H9 (cell line): Measurements from ENCODE around the gene FSTL4. TPM values are rescaled to one million over a fixed set of nuclear protein-coding genes. Genes with fewer than 3 reads are reported as not detected.
A peak's percentile ranks its signal among the peaks of the same experiment; 100 is the strongest.

Experiments
- DNase-seq: peaks from one replicate; pipeline ENCODE4 v3.0.0-alpha.2; 2017
- H2AFZ ChIP-seq: one replicate; pipeline ENCODE4 v1.6.1; 2013; ENCODE audit warnings: mild to moderate bottlenecking, low read length, control low read depth, moderate library complexity
- H2AK5ac ChIP-seq: 2 replicates; pipeline ENCODE4 v1.6.1; 2013; ENCODE audit warnings: low read length, control low read depth, mixed read lengths; ENCODE audit not compliant: insufficient read length
- H2BK120ac ChIP-seq: one replicate; pipeline ENCODE4 v1.6.1; 2013; ENCODE audit warnings: low read depth, mild to moderate bottlenecking, low read length, control low read depth, inconsistent platforms; ENCODE audit not compliant: poor library complexity, severe bottlenecking
- H2BK12ac ChIP-seq: 2 replicates; pipeline ENCODE4 v1.6.1; 2013; ENCODE audit warnings: low read length, control low read depth, mixed read lengths, low read depth; ENCODE audit not compliant: insufficient read length
- H2BK15ac ChIP-seq: 2 replicates; pipeline ENCODE4 v1.6.1; 2013; ENCODE audit warnings: low read depth, low read length, control low read depth
- H2BK20ac ChIP-seq: one replicate; pipeline ENCODE4 v1.6.1; 2013; ENCODE audit warnings: low read depth, mild to moderate bottlenecking, low read length, control low read depth, inconsistent platforms; ENCODE audit not compliant: poor library complexity, severe bottlenecking
- H2BK5ac ChIP-seq: 2 replicates; pipeline ENCODE4 v1.6.1; 2013; ENCODE audit warnings: low read length, control low read depth, mixed read lengths; ENCODE audit not compliant: insufficient read length
- H3K14ac ChIP-seq: 2 replicates; pipeline ENCODE4 v1.6.1; 2013; ENCODE audit warnings: low read length, control low read depth; ENCODE audit not compliant: insufficient read depth
- H3K18ac ChIP-seq: 2 replicates; pipeline ENCODE4 v1.6.1; 2013; ENCODE audit warnings: low read depth, mild to moderate bottlenecking, mixed read lengths, low read length, control low read depth; ENCODE audit not compliant: insufficient read length
- H3K23ac ChIP-seq: 2 replicates; pipeline ENCODE4 v1.6.1; 2013; ENCODE audit warnings: low read length, control low read depth, mixed read lengths, low read depth; ENCODE audit not compliant: insufficient read length
- H3K23me2 ChIP-seq: 2 replicates; pipeline ENCODE4 v1.6.1; 2013; ENCODE audit warnings: low read depth, mild to moderate bottlenecking, mixed read lengths, low read length, control low read depth; ENCODE audit not compliant: insufficient read length, poor library complexity, severe bottlenecking
- H3K27ac ChIP-seq: 2 replicates; pipeline ENCODE4 v1.5.1; 2013; ENCODE audit warnings: low read length, control low read depth, mixed read lengths, low read depth; ENCODE audit not compliant: insufficient read length
- H3K27me3 ChIP-seq: 2 replicates; pipeline ENCODE4 v1.6.1; 2013; ENCODE audit warnings: low read length, control low read depth, inconsistent platforms; ENCODE audit not compliant: insufficient read depth
- H3K4ac ChIP-seq: 2 replicates; pipeline ENCODE4 v1.6.1; 2013; ENCODE audit warnings: low read depth, mild to moderate bottlenecking, control low read depth, inconsistent platforms, low read length, moderate library complexity
- H3K4me1 ChIP-seq: 2 replicates; pipeline ENCODE4 v1.6.1; 2013; ENCODE audit warnings: low read length, control low read depth, inconsistent platforms; ENCODE audit not compliant: insufficient read depth
- H3K4me2 ChIP-seq: 2 replicates; pipeline ENCODE4 v1.6.1; 2013; ENCODE audit warnings: low read length, control low read depth, mixed read lengths; ENCODE audit not compliant: insufficient read length, insufficient read depth
- H3K56ac ChIP-seq: 2 replicates; pipeline ENCODE4 v1.6.1; 2013; ENCODE audit warnings: low read depth, mild to moderate bottlenecking, mixed read lengths, low read length, control low read depth; ENCODE audit not compliant: insufficient read length
- H3K79me1 ChIP-seq: 2 replicates; pipeline ENCODE4 v1.6.1; 2013; ENCODE audit warnings: low read depth, mild to moderate bottlenecking, moderate library complexity, low read length, control low read depth, inconsistent platforms; ENCODE audit not compliant: insufficient read depth, poor library complexity, severe bottlenecking
- H3K79me2 ChIP-seq: 2 replicates; pipeline ENCODE4 v1.6.1; 2013; ENCODE audit warnings: low read length, control low read depth, inconsistent platforms; ENCODE audit not compliant: insufficient read depth
- H3K9ac ChIP-seq: 2 replicates; pipeline ENCODE4 v1.6.1; 2013; ENCODE audit warnings: low read length, control low read depth, mixed read lengths; ENCODE audit not compliant: insufficient read length; ENCODE audit errors: extremely low read depth
- H3K9me3 ChIP-seq: one replicate; pipeline ENCODE4 v1.6.1; 2013; ENCODE audit warnings: low read depth, low read length, inconsistent platforms; ENCODE audit not compliant: control insufficient read depth
- H3T11ph ChIP-seq: one replicate; pipeline ENCODE4 v1.6.1; 2013; ENCODE audit warnings: mild to moderate bottlenecking, low read length, control low read depth, inconsistent platforms
- H4K20me1 ChIP-seq: one replicate; pipeline ENCODE4 v1.6.1; 2013; ENCODE audit not compliant: control insufficient read depth, insufficient read length, insufficient read depth
- H4K5ac ChIP-seq: 2 replicates; pipeline ENCODE4 v1.6.1; 2013; ENCODE audit warnings: low read depth, mild to moderate bottlenecking, mixed read lengths, low read length, control low read depth; ENCODE audit not compliant: insufficient read length
- H4K8ac ChIP-seq: replicated peaks from 2 replicates; pipeline ENCODE4 v1.6.1; 2013; ENCODE audit warnings: low read length, control low read depth, mixed read lengths, low read depth; ENCODE audit not compliant: insufficient read length
- H4K91ac ChIP-seq: 2 replicates; pipeline ENCODE4 v1.6.1; 2013; ENCODE audit warnings: low read depth, mild to moderate bottlenecking, moderate library complexity, mixed read lengths, low read length, control low read depth; ENCODE audit not compliant: insufficient read length
- H3K27ac Mint-ChIP-seq, 3 experiments: 2 replicates in 2 of 3; 3 replicates in 1 of 3; pipeline ENCODE4 v1.8.0; 2020 to 2021; ENCODE audit warnings: mixed read lengths in 3 of 3, mild to moderate bottlenecking in 1 of 3, moderate library complexity in 1 of 3
- H3K27me3 Mint-ChIP-seq: 2 replicates; pipeline ENCODE4 v1.8.0; 2021; ENCODE audit warnings: low read depth, mild to moderate bottlenecking, moderate library complexity, mixed read lengths
- H3K36me3 Mint-ChIP-seq, 3 experiments: 2 replicates in 2 of 3; 3 replicates in 1 of 3; pipeline ENCODE4 v1.8.0; 2020 to 2021; ENCODE audit warnings: low read depth in 3 of 3, mixed read lengths in 3 of 3; ENCODE audit not compliant: insufficient read depth in 1 of 3
- H3K4me1 Mint-ChIP-seq, 2 experiments: 2 replicates each; pipeline ENCODE4 v1.8.0; 2020; ENCODE audit warnings: mixed read lengths in 2 of 2
- H3K4me3 Mint-ChIP-seq, 2 experiments: 2 replicates in 1 of 2; 3 replicates in 1 of 2; pipeline ENCODE4 v1.8.0; 2020 to 2021; ENCODE audit warnings: mild to moderate bottlenecking in 2 of 2, mixed read lengths in 2 of 2, moderate library complexity in 1 of 2
- H3K9me3 Mint-ChIP-seq, 2 experiments: 2 replicates in 1 of 2; 3 replicates in 1 of 2; pipeline ENCODE4 v1.8.0; 2020; ENCODE audit warnings: mild to moderate bottlenecking in 2 of 2, mixed read lengths in 2 of 2, moderate library complexity in 1 of 2
- WGBS: extraction: QIAGEN DNeasy Blood & Tissue Kit; methylation state at CpG from one replicate; pipeline ENCODE4 v1.1.7; 2013; ENCODE audit warnings: missing lambda C conversion rate, low lambda C conversion rate, mixed read lengths; ENCODE audit not compliant: insufficient read length; ENCODE audit errors: extremely low coverage; 5-methylcytosine and 5-hydroxymethylcytosine counted together
- total RNA-seq: library from RNA; stranded (reverse); gene quantifications from 2 replicates; pipeline ENCODE4 v1.2.1, GENCODE V29; 2021
- TF ChIP-seq, protein P1 (sequence below): fragments of 200-600 bp; sonication (generic); conservative IDR thresholded peaks from 3 replicates; pipeline ENCODE4 v1.8.0; 2021; ENCODE audit warnings: antibody characterized with exemption, mild to moderate bottlenecking

FSTL4 gene
- total RNA-seq, 1 experiment from 2014 or later: 5.7 TPM

DNA sequence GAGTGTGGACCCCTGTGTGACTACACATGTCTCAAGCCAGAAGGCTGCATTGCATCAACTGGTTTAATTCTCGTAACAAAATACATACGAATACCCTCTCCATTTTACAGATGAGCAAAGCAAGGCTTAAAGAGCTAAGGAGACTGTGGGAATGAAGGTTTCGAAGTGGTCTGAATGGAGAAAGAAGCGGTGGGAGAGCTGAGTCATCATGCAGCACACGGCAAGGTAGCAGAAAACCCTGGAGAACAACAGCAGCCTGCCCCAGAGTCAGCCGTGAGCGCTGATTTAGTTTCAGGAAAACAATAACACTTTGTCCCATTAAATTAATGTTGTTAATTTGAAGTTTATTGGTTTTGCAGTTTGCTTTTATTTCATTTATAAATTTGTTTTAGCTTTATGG lies 336.7 kb downstream of the FSTL4 start:
- Histone ChIP-seq H3K23me2 (no peaks in the 10 kb centered on the region), H3K4me1 (no peaks in the 10 kb centered on the region), H4K20me1 (no peaks in the 10 kb centered on the region), H3K9ac (no peak overlapping the region), H3K23ac (no peak overlapping the region), H2BK12ac (no peak overlapping the region), H3K4ac (no peak overlapping the region), H3T11ph (no peak overlapping the region), H2AFZ (no peak overlapping the region), H3K27me3 (no peaks in the 10 kb centered on the region), H3K79me2 (no peaks in the 10 kb centered on the region), H2BK20ac (no peak overlapping the region), H3K27ac (no peak overlapping the region), H3K18ac (no peak overlapping the region), H3K9me3 (no peaks in the 10 kb centered on the region), H2AK5ac (no peak overlapping the region), H4K8ac (no peak overlapping the region), H2BK15ac (no peak overlapping the region), H3K56ac (no peak overlapping the region), H2BK120ac (no peak overlapping the region), H3K14ac (no peak overlapping the region), H3K4me2 (no peak overlapping the region), H3K79me1 (no peaks in the 10 kb centered on the region), H2BK5ac (no peak overlapping the region), H4K91ac (no peak overlapping the region), H4K5ac (no peak overlapping the region)
- TF ChIP-seq, protein P1, sequence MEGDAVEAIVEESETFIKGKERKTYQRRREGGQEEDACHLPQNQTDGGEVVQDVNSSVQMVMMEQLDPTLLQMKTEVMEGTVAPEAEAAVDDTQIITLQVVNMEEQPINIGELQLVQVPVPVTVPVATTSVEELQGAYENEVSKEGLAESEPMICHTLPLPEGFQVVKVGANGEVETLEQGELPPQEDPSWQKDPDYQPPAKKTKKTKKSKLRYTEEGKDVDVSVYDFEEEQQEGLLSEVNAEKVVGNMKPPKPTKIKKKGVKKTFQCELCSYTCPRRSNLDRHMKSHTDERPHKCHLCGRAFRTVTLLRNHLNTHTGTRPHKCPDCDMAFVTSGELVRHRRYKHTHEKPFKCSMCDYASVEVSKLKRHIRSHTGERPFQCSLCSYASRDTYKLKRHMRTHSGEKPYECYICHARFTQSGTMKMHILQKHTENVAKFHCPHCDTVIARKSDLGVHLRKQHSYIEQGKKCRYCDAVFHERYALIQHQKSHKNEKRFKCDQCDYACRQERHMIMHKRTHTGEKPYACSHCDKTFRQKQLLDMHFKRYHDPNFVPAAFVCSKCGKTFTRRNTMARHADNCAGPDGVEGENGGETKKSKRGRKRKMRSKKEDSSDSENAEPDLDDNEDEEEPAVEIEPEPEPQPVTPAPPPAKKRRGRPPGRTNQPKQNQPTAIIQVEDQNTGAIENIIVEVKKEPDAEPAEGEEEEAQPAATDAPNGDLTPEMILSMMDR: no peak
- H3K27me3 Mint-ChIP-seq: no peaks in the 10 kb centered on the region; the same call in 1 of the 2 replicates
- H3K9me3 Mint-ChIP-seq: peaks cover 8% of the 10 kb centered on the region in 2 experiments; a peak in 4 of 5 replicates
- H3K4me1 Mint-ChIP-seq: peaks cover 3 to 7% of the 10 kb centered on the region in 2 experiments
- H3K4me3 Mint-ChIP-seq: no peak overlapping the region
- peak overlapping the region in 1 of 3 experiments; percentile 4; a peak in 1 of 7 replicates for H3K27ac Mint-ChIP-seq
- no peak for DNase-seq
- WGBS: no CpG with 5 or more reads among the region's 7 CpGs
- H3K36me3 Mint-ChIP-seq: peaks cover 0 to 7% (median 2%) of the 10 kb centered on the region in 3 experiments; a peak in 3 of 7 replicates
